HG03565 (cell line): Measurements from ENCODE around the gene ZNF397.
A peak's percentile ranks its signal among the peaks of the same experiment; 100 is the strongest.
"Not testable (repeated sequence)": the region's sequence is repeated elsewhere in the genome, so short reads cannot be mapped to it uniquely, and the experiment has no call there.

Experiments
- ATAC-seq: cut with Tn5 transposase; IDR thresholded peaks from one replicate; pipeline ENCODE4 v1.9.1; 2021; ENCODE audit warnings: mild to moderate bottlenecking, moderate library complexity; ENCODE audit not compliant: unreplicated experiment

Gene ZNF397

GRCh38 chr18:35240664-35241447 is at the start of gene ZNF397:
Gene ZNF397, plus strand, starts transcription at chr18:35241034. Its CDS starts 1,437 bp downstream, at chr18:35242471.
- ATAC-seq: peak; percentile 97

- no peak for ATAC-seq
Observed at GRCh38 chr18:35191698-35192025, 49.2 kb upstream of the ZNF397 start.

- no peak for ATAC-seq
Observed at GRCh38 chr18:35192415-35192814, 48.4 kb upstream of the ZNF397 start.

GRCh38 chr18:35193316-35193715 is 47.5 kb upstream of the ZNF397 start:
- ATAC-seq: no peak

- no peak for ATAC-seq
Observed at GRCh38 chr18:35197296-35197695, 43.5 kb upstream of the ZNF397 start.

- no peak for ATAC-seq
Observed at GRCh38 chr18:35201256-35201931, 39.4 kb upstream of the ZNF397 start.

- ATAC-seq: no peak
Observed at GRCh38 chr18:35203067-35203466, 37.8 kb upstream of the ZNF397 start.

- no peak for ATAC-seq
Observed at GRCh38 chr18:35205199-35205712, 35.6 kb upstream of the ZNF397 start.

GRCh38 chr18:35205746-35206458 is 34.9 kb upstream of the ZNF397 start:
- ATAC-seq: not testable (repeated sequence)

GRCh38 chr18:35215026-35215425 is 25.8 kb upstream of the ZNF397 start:
- no peak for ATAC-seq

- ATAC-seq: not testable (repeated sequence)
Observed at GRCh38 chr18:35216611-35217010, 24.2 kb upstream of the ZNF397 start.

- not testable (repeated sequence) for ATAC-seq
Observed at GRCh38 chr18:35219331-35219730, 21.5 kb upstream of the ZNF397 start.

GRCh38 chr18:35220424-35220823 is 20.4 kb upstream of the ZNF397 start:
- ATAC-seq: no peak

GRCh38 chr18:35223797-35224196 is 17.0 kb upstream of the ZNF397 start:
- no peak for ATAC-seq

GRCh38 chr18:35227254-35227653 is 13.6 kb upstream of the ZNF397 start:
- ATAC-seq: no peak

- ATAC-seq: peak; percentile 88
Observed at GRCh38 chr18:35231052-35231451, 9.8 kb upstream of the ZNF397 start.

- ATAC-seq: no peak
Observed at GRCh38 chr18:35236571-35237363, 4.1 kb upstream of the ZNF397 start.

- no peak for ATAC-seq
Observed at GRCh38 chr18:35239314-35239713, 1.5 kb upstream of the ZNF397 start.

- no peak for ATAC-seq
Observed at GRCh38 chr18:35241448-35241804, 592 bp downstream of the ZNF397 start.

GRCh38 chr18:35242426-35242825 is 1.6 kb downstream of the ZNF397 start:
- no peak for ATAC-seq

GRCh38 chr18:35244671-35245070 is 3.8 kb downstream of the ZNF397 start:
- no peak for ATAC-seq
